HG03097 (cell line): Measurements from ENCODE around the gene PEAK3.
A peak's percentile ranks its signal among the peaks of the same experiment; 100 is the strongest.

Source experiments
- ATAC-seq: cut with Tn5 transposase; IDR thresholded peaks from one replicate; pipeline ENCODE4 v1.9.1; 2021; ENCODE audit not compliant: unreplicated experiment, low FRiP score

Gene PEAK3

GRCh38 chr19:2273356-2274184 is 8.4 kb downstream of the PEAK3 start:
- ATAC-seq: no peak

- ATAC-seq: no peak
Observed at GRCh38 chr19:2271234-2272103, 10.5 kb downstream of the PEAK3 start.

GRCh38 chr19:2270423-2271233 is 11.3 kb downstream of the PEAK3 start:
- ATAC-seq: no peak

- ATAC-seq: no peak
Observed at GRCh38 chr19:2270157-2270422, 11.9 kb downstream of the PEAK3 start.

GRCh38 chr19:2269244-2270156 is 12.5 kb downstream of the PEAK3 start:
- ATAC-seq: peak; percentile 65

- ATAC-seq: no peak
Observed at GRCh38 chr19:2268861-2269243, 13.1 kb downstream of the PEAK3 start.

- ATAC-seq: no peak
Observed at GRCh38 chr19:2268480-2268830, 13.5 kb downstream of the PEAK3 start.

- no peak for ATAC-seq
Observed at GRCh38 chr19:2266183-2266993, 15.6 kb downstream of the PEAK3 start.

GRCh38 chr19:2261438-2262172 is 20.4 kb downstream of the PEAK3 start:
- ATAC-seq: no peak

- ATAC-seq: no peak
Observed at GRCh38 chr19:2260341-2260805, 21.6 kb downstream of the PEAK3 start.

- no peak for ATAC-seq
Observed at GRCh38 chr19:2259336-2259735, 22.6 kb downstream of the PEAK3 start.

GRCh38 chr19:2255982-2256685 is 25.8 kb downstream of the PEAK3 start, which contains the start of gene JSRP1:
Gene JSRP1, minus strand, starts transcription at chr19:2256417. Its CDS starts 1,103 bp downstream, at chr19:2255314.
- no peak for ATAC-seq

- no peak for ATAC-seq
Observed at GRCh38 chr19:2255112-2255845, 26.7 kb downstream of the PEAK3 start.

- ATAC-seq: no peak
Observed at GRCh38 chr19:2254064-2254872, 27.7 kb downstream of the PEAK3 start.

- no peak for ATAC-seq
Observed at GRCh38 chr19:2253106-2254063, 28.6 kb downstream of the PEAK3 start.
